Erythroblast (primary cell): ENCODE data around the gene BAD.
"Not testable (repeated sequence)": the region's sequence is repeated elsewhere in the genome, so short reads cannot be mapped to it uniquely, and the experiment has no call there.

ENCODE experiments used
- DNase-seq, 2 experiments: peaks; one replicate each; lab custom pipeline; 2025; lab: John Stamatoyannopoulos, UW
- GATA1 ChIP-seq: IDR thresholded peaks from 2 replicates; pipeline ENCODE4 v1.6.1; 2011; ENCODE audit warnings: low read depth, mild to moderate bottlenecking, control low read depth, low read length, moderate library complexity
- POLR2A ChIP-seq: IDR thresholded peaks from 2 replicates; pipeline ENCODE4 v1.6.1; 2011; ENCODE audit warnings: mild to moderate bottlenecking, low read length

BAD gene

DNA sequence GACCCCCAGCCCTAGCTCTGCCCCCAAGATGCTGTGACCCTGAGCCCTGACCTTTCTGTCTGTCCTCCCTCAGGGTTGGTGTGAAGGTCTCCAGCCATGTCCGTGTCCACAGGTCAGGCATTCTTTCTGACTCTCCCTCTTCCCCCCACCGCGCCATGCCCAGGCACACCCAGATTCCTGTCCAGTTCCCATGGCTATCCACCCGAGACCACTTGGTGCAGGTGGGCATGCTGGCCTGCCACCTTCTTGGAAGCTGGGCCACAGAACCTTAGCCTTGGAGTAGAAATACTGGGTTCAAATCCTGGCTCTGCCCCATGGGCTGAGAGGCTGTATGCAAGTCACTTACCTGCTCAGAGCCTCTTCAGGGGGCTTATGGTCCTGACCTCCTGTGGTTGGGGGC is 35.4 kb downstream of the BAD start:
- no peak for TF ChIP-seq GATA1
- no peak for TF ChIP-seq POLR2A
- DNase-seq: no peak

DNA sequence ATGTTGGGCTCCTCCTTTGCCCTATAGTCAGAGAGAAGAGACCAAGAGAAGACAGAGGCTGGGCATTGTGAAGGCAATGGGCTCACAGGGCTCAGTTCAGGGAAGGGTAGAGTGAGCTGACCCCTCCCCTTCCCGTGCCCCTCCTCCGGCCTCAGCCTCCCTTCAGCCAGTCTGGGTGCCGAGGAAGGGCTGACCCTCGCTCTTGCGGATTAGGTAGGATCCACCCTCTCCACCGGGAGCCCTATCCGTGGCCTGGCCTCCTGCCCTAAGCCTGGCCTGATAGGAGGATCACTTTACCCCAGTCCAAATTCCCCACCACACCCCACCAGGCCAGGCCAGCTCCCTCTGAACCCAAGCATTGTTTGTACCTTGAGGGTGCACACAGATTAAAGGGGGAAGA is 35.9 kb downstream of the BAD start:
- TF ChIP-seq POLR2A: no peak
- no peak for TF ChIP-seq GATA1
- DNase-seq: no peak

DNA sequence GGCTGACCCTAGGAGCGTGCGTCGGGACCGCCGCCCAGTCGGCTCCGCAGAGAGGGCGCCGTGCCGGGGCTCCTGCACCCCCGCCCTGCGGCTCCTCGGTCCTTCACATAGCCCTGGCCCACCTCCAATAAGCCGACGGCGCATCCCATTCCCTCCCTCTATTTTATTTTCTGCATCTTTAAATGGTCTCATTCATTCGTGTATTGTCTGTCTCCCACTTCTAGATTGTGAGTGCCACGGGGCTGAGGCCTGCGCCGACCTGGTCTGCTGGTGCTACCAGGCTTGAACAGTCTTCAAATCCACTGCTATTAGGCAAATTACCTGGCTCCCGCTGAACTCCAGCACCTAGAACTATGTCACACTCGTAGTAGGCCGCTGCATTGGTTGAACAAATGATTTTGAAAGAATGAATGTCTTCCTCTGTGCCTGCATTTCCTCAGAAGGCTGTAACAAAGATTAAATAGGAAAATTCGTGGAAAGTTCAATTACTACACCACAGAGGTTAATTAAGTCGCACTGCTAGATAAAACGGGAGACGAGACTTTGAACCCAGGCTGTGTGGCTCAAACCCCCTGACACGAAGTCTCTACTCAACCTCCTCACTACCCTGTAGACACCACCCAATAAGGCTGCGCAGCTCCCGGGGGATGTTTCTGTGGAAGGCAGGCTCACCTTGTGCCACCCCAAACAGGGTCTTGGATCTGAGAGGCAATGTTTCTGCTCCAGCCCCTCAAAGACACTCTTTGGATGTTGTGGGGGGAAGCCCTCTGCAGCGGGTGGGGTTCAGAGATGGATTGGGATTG is 36.5 kb downstream of the BAD start:
- DNase-seq: no peak
- TF ChIP-seq GATA1 (no peak), POLR2A (no peak)

DNA sequence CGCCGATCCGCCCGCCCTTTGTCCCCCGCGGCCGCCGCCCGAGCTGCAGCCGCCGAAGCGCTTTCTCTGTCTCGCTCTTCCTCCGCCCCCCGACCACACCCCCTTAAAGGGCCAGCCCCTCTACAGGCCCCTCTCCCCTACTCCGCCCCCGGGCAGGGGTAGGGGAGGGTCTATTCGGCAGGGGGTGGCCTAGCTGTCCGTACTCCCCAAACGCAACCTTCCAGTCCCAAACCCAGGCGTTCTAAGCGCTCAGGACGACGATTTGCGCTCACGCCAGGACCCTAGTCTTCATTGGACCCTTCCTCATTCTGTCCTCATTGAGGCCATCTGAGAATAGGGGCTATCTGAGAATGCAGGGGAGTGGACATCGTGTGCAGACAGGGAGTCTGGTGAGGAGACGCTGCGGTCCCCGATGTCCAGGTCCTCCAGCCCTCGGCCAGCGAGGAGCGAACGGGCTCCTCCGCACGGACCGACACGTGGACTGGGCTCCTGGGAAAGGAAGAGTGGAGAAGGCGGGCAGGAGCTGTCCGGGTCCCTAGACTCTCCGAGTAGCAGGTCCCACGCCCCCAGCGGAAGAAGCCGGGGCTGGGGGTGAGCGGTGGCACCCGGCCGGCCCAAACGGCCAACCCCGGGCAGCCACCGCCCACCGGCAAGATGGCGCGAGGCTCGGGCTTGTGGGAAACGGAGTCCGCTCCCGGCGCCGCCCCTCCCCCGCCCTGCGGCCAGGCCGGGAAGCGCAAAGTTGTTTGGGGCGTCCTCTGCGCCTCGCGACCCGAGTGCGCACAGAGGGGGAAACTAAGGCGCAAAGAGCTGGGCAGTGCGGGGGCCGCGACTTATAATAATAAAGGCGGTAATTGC is 37.4 kb downstream of the BAD start, which contains the start of gene PPP1R14B:
TSS of gene PPP1R14B (minus strand) at position 73 of the 858 bp plus-strand sequence. CDS start 270 bp downstream, outside the sequence.
- TF ChIP-seq GATA1 (no peak), POLR2A (peak; percentile 62)
- DNase-seq: peak; percentile 87 to 90

DNA sequence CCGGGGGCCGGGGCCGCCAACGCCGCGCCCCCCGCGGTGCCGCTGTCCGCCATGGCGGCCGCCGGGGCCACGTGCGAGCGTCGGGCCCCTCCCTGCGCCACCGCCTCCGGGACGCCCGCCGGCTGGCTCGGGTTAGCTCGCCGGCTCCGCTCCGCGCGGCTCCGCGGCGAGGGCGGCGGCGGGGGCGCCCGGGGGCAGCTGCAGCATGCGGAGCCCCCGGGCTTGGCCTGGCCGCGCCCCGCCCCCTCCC is 37.9 kb downstream of the BAD start:
- DNase-seq: not testable (repeated sequence)

DNA sequence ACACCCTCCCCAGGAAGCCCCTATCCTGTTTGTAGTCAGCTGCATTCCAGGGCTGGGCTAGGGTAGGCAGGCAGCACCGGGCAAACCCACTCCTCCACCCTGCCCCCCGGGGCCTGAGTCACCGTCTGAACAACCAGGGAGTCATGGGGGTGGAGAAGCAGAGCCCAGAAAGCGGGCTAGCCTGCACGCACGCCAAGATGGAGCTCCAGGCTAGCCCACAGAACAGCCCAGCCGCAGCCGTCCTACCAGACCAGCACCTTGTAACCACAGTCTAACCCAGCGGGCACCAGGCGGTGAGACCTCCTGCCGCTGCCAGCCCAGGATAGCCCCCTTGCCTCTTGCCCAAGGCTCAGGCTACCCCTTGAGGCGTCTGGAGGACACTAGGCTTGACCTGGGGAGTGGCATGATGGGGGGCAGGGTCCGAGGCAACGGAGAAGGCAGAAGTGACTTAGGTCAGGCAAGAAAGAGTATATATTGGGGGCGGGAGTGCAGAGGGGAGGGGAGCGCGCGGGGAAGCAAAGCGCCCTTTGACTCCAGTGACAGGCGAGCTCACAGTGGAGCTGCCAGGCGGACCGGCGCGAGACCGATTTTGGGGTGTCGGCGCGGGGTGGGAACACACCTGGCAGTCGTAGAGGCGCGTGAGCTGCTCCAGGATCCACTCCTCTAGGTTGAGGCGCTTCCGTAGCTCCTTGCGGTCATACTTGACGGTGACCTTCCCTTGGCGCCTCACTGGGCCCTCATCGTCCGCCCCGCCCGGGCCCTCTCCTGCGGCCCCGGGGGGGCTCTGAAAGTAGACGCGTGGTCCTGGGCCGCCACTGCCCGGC is 38.5 kb downstream of the BAD start:
- no peak for TF ChIP-seq GATA1
- TF ChIP-seq POLR2A: peak; percentile 54
- DNase-seq: peak; percentile 81

DNA sequence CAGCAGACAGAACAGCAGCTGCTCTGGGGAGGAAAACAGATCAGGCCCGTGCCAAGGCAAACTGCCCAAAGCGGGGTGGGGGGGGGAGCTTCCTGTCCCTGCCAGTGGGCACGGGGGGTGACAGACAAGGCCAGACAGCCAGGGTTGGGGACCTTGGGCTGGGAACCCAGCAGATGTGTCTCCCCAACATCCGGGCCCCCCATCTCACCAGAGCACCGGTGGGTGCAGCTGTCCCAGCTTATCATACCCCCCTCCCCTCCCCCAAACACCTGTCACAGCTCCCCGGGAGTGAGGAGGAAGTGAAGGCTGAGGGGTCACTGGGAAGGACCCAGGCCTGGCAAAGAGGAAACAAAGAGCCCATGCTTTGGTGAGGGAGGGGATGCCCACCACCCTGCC is 39.1 kb downstream of the BAD start:
- DNase-seq: no peak
- TF ChIP-seq GATA1: no peak
- no peak for TF ChIP-seq POLR2A

DNA sequence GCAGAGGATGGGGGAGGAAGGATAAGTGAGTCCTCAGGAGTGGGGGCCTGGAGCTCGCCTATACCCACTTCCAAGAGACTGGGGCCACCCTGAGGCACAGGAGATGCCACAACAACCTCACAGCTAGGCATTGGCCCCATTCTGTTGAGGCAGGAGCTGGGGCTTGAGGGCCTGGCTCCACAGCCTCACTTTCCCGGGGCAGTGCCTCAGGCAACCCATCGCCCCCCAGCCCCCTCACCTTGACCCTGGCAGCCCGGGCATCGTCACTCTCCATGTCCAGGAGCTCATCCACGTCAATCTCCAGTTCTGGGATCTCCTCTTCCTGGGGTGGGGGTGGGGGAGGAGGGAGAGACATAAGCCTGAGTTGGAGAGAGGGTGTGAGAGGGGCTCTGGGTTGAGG is 39.5 kb downstream of the BAD start:
- no peak for DNase-seq
- TF ChIP-seq GATA1 (no peak), POLR2A (no peak)

DNA sequence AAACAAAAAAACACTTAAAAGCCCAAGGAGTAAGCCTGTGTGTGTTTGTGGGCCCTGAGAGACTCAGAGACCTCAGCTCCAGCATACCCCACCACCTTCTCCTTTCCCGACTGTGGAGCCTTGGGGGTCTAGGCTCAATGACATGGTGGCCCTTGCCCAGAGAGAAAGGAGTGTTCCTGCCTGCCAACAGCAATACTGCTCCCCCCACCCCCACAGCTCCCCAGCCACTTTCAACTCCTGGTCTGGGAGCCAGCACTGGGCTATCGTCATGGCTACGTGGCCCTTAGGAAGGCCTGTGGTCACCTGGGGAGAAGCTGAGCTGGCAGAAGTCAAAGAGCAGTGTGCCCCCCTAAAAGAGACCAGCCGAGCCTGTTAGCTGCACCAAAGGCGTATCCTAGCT is 40.4 kb downstream of the BAD start:
- TF ChIP-seq POLR2A (no peak), GATA1 (no peak)
- DNase-seq: no peak

DNA sequence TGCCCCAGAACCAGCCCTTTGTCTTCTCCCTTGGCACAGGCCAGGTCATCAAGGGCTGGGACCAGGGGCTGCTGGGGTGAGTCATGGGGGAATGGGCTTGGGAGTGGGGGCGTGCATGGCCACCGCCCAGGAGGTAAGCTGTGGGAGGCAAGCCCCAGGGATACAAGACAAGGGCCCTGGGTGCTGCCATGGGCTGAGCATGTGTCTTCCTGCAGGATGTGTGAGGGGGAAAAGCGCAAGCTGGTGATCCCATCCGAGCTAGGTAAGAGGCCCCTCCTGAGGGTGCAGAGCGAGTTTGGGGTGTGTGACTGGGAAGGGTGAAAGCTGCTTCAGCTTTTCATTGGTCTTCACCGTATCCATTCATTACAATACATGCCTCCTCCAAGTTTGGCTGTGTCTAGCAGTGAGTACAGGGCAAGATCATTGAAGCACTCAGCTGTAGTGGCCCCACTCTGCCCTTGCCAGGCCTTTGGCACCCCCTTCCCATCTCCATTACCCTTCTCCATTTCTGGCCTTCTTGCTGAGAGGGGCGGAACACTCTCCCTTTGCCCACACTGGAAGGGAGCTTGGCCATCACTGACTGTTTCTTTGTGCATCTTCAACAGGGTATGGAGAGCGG is 41.1 kb downstream of the BAD start:
- no peak for DNase-seq
- TF ChIP-seq POLR2A: no peak
- TF ChIP-seq GATA1: no peak

DNA sequence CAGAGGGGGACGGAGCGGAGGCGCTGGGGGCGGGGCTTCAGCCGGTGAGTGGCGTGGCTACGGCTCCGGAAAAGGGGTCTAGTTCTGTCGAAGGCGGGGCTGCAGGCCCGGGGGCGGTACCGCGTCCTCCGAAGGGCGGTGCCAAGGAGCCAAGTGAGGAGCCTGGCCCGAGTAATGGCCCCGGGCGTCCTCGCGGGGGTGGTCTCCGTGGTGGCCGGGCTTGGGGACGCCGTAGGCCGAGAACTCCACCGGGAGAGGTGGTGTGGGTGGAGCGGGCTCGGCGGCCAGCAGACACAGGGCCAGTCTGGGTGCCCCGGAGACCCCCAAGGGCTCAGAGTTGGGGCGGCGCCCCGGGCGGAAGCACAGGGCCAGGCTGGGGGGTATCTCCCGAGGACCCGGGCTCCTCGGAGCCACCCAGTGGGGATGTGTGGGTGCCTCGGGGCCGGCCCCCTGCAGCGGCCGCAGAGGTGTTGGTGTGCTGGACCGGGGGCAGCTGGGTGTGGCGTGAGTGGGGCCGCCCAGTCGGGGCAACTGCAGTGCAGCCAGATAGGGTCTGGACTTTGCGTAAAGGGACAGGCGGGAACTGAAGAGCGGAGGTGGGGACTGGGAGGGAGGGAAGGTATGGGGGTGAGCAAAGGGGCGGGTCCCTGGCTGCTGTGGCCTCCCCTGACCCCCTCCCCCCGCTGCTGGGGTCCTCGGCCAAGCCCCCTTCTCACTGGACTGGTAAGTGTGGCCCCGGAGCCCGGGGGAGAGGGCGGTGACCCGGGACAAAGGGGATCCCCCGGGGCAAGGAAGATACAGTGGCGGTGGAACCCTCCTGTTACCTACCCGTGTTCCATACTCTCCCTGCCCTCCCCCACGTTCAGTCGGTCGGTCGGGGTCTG is 42.7 kb downstream of the BAD start:
- peak; percentile 77 for DNase-seq

DNA sequence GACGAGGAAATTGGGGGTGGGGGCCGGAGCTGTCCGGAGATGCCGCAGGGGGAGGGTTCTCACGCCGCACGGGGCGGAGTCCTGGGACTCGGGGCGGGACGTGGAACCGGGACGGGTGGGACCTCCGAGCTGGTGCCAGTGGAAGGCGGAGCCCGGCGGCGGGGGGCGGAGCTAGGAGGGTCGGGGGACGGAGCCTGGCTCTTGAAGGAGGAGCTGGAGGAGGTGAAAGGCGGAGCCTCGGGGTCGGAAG is 43.3 kb downstream of the BAD start:
- DNase-seq: peak; percentile 99 to 100
- TF ChIP-seq GATA1 (no peak), POLR2A (no peak)

More for the DNA sequence above, 42.7 kb downstream of the BAD start:
- TF ChIP-seq GATA1: no peak
- no peak for TF ChIP-seq POLR2A
